ENCODE data around the gene ST6GALNAC5. TPM values are rescaled to one million over a fixed set of nuclear protein-coding genes. Genes with fewer than 3 reads are reported as not detected.

Gene ST6GALNAC5
- total and polyA plus RNA-seq, 2 experiments from 2014 or later, result 4.1 to 19.2 TPM

DNA sequence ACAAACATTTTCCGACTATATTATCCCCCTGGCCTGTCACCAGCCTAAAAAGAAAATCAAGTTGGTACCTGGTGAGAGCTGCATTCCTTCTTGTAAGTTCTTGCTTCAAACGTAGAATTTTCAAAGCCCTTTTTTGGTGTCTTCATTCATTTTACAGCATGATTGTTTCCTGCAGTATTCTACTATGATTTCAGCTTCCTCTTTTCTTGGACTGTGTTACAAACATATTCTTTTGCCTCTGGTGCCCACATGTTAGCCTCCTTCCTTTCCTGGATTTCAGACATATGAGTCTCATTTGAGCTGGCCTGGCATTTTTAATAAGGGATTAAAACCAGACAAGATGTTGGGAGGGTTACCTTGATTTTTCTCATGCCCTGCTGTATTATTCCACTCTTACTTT lies 209.5 kb downstream of the ST6GALNAC5 start (continued):
- TF ChIP-seq, protein P1, sequence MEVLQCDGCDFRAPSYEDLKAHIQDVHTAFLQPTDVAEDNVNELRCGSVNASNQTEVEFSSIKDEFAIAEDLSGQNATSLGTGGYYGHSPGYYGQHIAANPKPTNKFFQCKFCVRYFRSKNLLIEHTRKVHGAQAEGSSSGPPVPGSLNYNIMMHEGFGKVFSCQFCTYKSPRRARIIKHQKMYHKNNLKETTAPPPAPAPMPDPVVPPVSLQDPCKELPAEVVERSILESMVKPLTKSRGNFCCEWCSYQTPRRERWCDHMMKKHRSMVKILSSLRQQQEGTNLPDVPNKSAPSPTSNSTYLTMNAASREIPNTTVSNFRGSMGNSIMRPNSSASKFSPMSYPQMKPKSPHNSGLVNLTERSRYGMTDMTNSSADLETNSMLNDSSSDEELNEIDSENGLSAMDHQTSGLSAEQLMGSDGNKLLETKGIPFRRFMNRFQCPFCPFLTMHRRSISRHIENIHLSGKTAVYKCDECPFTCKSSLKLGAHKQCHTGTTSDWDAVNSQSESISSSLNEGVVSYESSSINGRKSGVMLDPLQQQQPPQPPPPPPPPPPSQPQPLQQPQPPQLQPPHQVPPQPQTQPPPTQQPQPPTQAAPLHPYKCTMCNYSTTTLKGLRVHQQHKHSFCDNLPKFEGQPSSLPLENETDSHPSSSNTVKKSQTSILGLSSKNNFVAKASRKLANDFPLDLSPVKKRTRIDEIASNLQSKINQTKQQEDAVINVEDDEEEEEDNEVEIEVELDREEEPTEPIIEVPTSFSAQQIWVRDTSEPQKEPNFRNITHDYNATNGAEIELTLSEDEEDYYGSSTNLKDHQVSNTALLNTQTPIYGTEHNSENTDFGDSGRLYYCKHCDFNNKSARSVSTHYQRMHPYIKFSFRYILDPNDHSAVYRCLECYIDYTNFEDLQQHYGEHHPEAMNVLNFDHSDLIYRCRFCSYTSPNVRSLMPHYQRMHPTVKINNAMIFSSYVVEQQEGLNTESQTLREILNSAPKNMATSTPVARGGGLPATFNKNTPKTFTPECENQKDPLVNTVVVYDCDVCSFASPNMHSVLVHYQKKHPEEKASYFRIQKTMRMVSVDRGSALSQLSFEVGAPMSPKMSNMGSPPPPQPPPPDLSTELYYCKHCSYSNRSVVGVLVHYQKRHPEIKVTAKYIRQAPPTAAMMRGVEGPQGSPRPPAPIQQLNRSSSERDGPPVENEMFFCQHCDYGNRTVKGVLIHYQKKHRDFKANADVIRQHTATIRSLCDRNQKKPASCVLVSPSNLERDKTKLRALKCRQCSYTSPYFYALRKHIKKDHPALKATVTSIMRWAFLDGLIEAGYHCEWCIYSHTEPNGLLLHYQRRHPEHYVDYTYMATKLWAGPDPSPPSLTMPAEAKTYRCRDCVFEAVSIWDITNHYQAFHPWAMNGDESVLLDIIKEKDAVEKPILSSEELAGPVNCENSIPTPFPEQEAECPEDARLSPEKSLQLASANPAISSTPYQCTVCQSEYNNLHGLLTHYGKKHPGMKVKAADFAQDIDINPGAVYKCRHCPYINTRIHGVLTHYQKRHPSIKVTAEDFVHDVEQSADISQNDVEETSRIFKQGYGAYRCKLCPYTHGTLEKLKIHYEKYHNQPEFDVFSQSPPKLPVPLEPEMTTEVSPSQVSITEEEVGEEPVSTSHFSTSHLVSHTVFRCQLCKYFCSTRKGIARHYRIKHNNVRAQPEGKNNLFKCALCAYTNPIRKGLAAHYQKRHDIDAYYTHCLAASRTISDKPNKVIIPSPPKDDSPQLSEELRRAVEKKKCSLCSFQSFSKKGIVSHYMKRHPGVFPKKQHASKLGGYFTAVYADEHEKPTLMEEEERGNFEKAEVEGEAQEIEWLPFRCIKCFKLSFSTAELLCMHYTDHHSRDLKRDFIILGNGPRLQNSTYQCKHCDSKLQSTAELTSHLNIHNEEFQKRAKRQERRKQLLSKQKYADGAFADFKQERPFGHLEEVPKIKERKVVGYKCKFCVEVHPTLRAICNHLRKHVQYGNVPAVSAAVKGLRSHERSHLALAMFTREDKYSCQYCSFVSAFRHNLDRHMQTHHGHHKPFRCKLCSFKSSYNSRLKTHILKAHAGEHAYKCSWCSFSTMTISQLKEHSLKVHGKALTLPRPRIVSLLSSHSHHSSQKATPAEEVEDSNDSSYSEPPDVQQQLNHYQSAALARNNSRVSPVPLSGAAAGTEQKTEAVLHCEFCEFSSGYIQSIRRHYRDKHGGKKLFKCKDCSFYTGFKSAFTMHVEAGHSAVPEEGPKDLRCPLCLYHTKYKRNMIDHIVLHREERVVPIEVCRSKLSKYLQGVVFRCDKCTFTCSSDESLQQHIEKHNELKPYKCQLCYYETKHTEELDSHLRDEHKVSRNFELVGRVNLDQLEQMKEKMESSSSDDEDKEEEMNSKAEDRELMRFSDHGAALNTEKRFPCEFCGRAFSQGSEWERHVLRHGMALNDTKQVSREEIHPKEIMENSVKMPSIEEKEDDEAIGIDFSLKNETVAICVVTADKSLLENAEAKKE (CRISPR knock-in tag; IDR thresholded peaks at IDR 0.05), result no peak
- TF ChIP-seq, protein P2, sequence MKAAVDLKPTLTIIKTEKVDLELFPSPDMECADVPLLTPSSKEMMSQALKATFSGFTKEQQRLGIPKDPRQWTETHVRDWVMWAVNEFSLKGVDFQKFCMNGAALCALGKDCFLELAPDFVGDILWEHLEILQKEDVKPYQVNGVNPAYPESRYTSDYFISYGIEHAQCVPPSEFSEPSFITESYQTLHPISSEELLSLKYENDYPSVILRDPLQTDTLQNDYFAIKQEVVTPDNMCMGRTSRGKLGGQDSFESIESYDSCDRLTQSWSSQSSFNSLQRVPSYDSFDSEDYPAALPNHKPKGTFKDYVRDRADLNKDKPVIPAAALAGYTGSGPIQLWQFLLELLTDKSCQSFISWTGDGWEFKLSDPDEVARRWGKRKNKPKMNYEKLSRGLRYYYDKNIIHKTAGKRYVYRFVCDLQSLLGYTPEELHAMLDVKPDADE (IDR thresholded peaks at IDR 0.05), result no peak
- TF ChIP-seq STAT1 (IDR thresholded peaks at IDR 0.05; ENCODE audit: unreplicated experiment) (no peak), EZH2 (IDR thresholded peaks at IDR 0.05; ENCODE audit: low read depth, unreplicated experiment) (no peak)

DNA sequence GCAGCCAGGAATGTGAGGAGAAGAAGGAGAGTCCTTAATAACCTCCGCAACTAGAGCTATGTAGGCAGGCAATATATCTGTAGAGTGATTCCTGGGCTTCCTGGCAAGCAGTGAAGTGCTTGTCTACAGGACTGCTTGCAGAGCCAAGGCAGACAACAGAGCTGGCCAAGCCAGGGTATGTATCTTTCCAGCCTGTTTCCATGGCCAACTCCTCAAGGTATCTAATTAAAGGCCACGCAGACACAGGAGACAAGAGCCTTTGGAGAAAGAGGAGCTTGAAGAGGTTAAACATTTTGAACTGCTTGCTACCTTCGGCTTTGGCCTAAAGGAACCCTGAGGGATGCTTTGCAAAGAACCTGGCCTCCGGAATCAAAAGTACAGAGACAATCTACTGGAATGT lies 214.6 kb downstream of the ST6GALNAC5 start:
- Mint-ChIP-seq H3K9me3 (no peaks in the 10 kb centered on the region), H3K27me3 (ENCODE audit: insufficient read depth, low read depth, poor library complexity) (peaks cover 4% of the 10 kb centered on the region), H3K36me3 (ENCODE audit: low read depth) (peaks cover 10% of the 10 kb centered on the region; the same call in 2 of the 3 replicates), H3K4me1 (peaks cover 33% of the 10 kb centered on the region), H3K4me3 (no peak overlapping the region), H3K27ac (peak overlapping the region; percentile 63; the same call in 1 of the 2 replicates)
- Histone ChIP-seq H3F3A (replicated peaks; ENCODE audit: low read depth) (no peaks in the 10 kb centered on the region), H3K4me1 (ENCODE audit: insufficient read depth) (peaks cover 35% of the 10 kb centered on the region), H4K20me1 (replicated peaks; ENCODE audit: insufficient read depth) (no peaks in the 10 kb centered on the region), H3K27ac (ENCODE audit: low read depth) (peak overlapping the region; percentile 30), H3K27me3 (ENCODE audit: insufficient read depth) (no peaks in the 10 kb centered on the region), H3K9me2 (ENCODE audit: insufficient read depth) (no peaks in the 10 kb centered on the region), H2AFZ (no peak overlapping the region), H3K4me2 (peak overlapping the region; percentile 44), H3K36me3 (ENCODE audit: insufficient read depth) (no peaks in the 10 kb centered on the region), H3K4me3 (peak overlapping the region; percentile 10; the same call in 1 of the 2 replicates), H3K79me2 (replicated peaks; ENCODE audit: insufficient read depth) (no peaks in the 10 kb centered on the region)
- ATAC-seq (peak; percentile 77), DNase-seq (ENCODE audit: low spot score) (peak; percentile 57)
- TF ChIP-seq ZNF114 (CRISPR knock-in tag; IDR thresholded peaks at IDR 0.05), result 0 out of 2 replicates have a peak, but pooled peaks have one; percentile 48
- TF ChIP-seq NANOG (IDR thresholded peaks at IDR 0.05; ENCODE audit: borderline replicate concordance), result no peak
- TF ChIP-seq, protein P3, sequence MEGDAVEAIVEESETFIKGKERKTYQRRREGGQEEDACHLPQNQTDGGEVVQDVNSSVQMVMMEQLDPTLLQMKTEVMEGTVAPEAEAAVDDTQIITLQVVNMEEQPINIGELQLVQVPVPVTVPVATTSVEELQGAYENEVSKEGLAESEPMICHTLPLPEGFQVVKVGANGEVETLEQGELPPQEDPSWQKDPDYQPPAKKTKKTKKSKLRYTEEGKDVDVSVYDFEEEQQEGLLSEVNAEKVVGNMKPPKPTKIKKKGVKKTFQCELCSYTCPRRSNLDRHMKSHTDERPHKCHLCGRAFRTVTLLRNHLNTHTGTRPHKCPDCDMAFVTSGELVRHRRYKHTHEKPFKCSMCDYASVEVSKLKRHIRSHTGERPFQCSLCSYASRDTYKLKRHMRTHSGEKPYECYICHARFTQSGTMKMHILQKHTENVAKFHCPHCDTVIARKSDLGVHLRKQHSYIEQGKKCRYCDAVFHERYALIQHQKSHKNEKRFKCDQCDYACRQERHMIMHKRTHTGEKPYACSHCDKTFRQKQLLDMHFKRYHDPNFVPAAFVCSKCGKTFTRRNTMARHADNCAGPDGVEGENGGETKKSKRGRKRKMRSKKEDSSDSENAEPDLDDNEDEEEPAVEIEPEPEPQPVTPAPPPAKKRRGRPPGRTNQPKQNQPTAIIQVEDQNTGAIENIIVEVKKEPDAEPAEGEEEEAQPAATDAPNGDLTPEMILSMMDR (conservative IDR thresholded peaks at IDR 0.05; ENCODE audit: low read depth in 2 of 2), result no peak
